Activated naive CD8-positive, alpha-beta T cell (primary cell): ENCODE results near the gene PRRC2B.
A peak's percentile ranks its signal among the peaks of the same experiment; 100 is the strongest.

ENCODE experiments used
- H3K27ac Mint-ChIP-seq: one replicate; pipeline ENCODE4 v1.8.0; 2021; ENCODE audit warnings: mixed read lengths
- H3K27me3 Mint-ChIP-seq: one replicate; pipeline ENCODE4 v1.8.0; 2021; ENCODE audit warnings: mixed read lengths
- H3K36me3 Mint-ChIP-seq: one replicate; pipeline ENCODE4 v1.8.0; 2021; ENCODE audit warnings: mixed read lengths
- H3K4me1 Mint-ChIP-seq: one replicate; pipeline ENCODE4 v1.8.0; 2021; ENCODE audit warnings: low read depth, mixed read lengths
- H3K4me3 Mint-ChIP-seq: one replicate; pipeline ENCODE4 v1.8.0; 2021; ENCODE audit warnings: mild to moderate bottlenecking, mixed read lengths
- H3K9me3 Mint-ChIP-seq: one replicate; pipeline ENCODE4 v1.8.0; 2021; ENCODE audit warnings: low read depth, mixed read lengths

Gene PRRC2B

DNA sequence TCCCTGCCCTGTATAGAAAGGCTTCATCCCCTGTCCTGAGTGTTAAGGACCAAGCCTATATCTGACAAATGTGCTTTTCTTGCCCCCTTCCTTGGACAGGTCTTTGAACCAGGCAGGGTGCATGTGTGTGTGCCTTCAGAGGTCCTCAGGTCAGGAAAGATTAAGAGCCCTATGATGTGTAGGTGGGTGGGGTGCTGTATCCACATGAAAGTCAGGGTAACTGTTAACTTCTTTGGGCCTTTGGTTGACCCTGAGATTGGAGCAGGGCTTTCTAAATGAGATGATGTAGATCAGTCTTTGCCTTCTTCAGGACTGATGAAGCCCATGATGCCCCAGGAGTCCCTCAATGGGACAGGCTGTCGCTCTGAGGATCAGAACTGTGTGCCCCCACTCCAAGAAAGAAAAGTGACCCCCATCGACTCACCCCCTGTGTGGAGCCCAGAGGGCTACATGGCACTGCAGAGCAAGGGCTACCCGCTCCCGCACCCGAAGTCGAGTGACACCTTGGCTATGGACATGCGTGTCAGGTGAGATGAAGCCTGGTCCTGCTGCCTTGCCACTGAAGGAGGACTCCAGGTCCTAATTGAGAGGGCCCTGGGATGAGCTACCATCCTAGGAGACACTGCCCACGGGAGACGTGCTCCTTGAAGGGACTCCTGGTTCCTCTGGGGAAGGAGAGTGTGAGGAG, 79.5 kb downstream of the PRRC2B start:
- Mint-ChIP-seq H3K4me1 (peaks cover 4% of the 10 kb centered on the region), H3K36me3 (peaks cover 12% of the 10 kb centered on the region)

DNA sequence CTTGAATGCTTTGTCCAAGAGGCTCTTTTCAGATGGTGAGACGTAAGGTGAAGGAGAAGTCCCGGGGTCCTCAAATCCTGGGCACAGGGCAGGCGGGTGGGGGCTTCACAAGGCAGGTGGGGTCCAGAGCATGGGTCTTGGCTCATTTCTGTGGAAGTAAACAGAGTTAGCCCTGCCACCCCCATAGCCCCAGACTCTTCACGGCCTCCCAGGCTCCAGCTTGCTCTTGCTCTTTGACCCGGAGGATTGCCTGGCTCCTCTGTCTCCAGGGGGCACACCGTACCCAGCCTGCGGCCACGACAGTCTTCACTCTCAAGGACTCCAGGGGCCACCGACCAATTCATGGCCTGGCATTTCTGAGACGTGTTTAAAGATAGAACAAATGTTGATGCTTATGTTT, 80.0 kb downstream of the PRRC2B start:
- Mint-ChIP-seq H3K4me3 (no peak overlapping the region), H3K4me1 (peaks cover 4% of the 10 kb centered on the region), H3K27ac (no peak overlapping the region), H3K36me3 (peaks cover 12% of the 10 kb centered on the region), H3K9me3 (no peaks in the 10 kb centered on the region), H3K27me3 (no peaks in the 10 kb centered on the region)

More for the DNA sequence above, 79.5 kb downstream of the PRRC2B start:
- no peak overlapping the region for H3K4me3 Mint-ChIP-seq
- no peaks in the 10 kb centered on the region for H3K9me3 Mint-ChIP-seq
- H3K27me3 Mint-ChIP-seq: no peaks in the 10 kb centered on the region
- peak overlapping the region; percentile 64 for H3K27ac Mint-ChIP-seq

GRCh38 chr9:131474711-131475110, 80.8 kb downstream of the PRRC2B start:
- Mint-ChIP-seq H3K4me1 (peaks cover 4% of the 10 kb centered on the region), H3K4me3 (no peak overlapping the region), H3K36me3 (peaks cover 12% of the 10 kb centered on the region), H3K27ac (peak overlapping the region; percentile 64), H3K9me3 (no peaks in the 10 kb centered on the region), H3K27me3 (no peaks in the 10 kb centered on the region)

GRCh38 chr9:131475111-131475955, 81.4 kb downstream of the PRRC2B start:
- H3K4me1 Mint-ChIP-seq: peaks cover 7% of the 10 kb centered on the region
- H3K36me3 Mint-ChIP-seq: peaks cover 8% of the 10 kb centered on the region
- no peak overlapping the region for H3K27ac Mint-ChIP-seq
- H3K4me3 Mint-ChIP-seq: no peak overlapping the region
- no peaks in the 10 kb centered on the region for H3K9me3 Mint-ChIP-seq
- H3K27me3 Mint-ChIP-seq: no peaks in the 10 kb centered on the region

- H3K4me3 Mint-ChIP-seq: no peak overlapping the region
- no peaks in the 10 kb centered on the region for H3K27me3 Mint-ChIP-seq
- no peak overlapping the region for H3K27ac Mint-ChIP-seq
- peaks cover 5% of the 10 kb centered on the region for H3K4me1 Mint-ChIP-seq
- no peaks in the 10 kb centered on the region for H3K9me3 Mint-ChIP-seq
- H3K36me3 Mint-ChIP-seq: peaks cover 4% of the 10 kb centered on the region
Measured at GRCh38 chr9:131475956-131476776, 82.3 kb downstream of the PRRC2B start.

DNA sequence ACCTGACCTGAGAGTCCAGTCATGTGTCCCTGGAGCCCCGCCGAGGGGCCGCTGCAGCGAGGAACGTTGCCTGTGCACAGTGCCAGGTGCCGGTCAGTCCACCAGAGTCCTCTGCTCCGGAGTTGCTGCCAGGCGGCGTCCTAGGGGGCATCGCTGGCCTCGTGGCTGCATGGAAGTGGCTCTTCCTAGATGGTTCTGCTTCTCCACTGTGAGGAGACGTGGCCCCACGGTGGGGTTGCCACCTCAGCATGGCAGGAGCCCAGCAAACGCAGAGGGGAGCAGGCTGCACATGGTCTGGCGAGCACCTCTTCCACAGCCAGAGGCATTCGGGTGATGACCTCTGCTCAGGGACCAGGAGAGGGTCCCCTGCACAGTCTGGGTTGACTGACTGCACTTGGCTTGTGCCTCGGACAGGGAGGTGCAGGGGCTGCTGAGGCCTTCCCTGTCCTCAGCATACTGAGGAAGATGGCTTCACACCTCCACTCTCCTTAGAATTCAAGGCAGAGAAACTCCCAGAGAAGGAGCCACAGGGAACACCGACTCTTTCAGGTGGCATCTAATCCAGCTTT, 83.0 kb downstream of the PRRC2B start:
- Mint-ChIP-seq H3K9me3 (no peaks in the 10 kb centered on the region), H3K36me3 (peaks cover 2% of the 10 kb centered on the region), H3K4me1 (peaks cover 5% of the 10 kb centered on the region), H3K27me3 (no peaks in the 10 kb centered on the region), H3K4me3 (no peak overlapping the region), H3K27ac (no peak overlapping the region)

GRCh38 chr9:131477367-131477766, 83.5 kb downstream of the PRRC2B start:
- Mint-ChIP-seq H3K4me3 (no peak overlapping the region), H3K27ac (peak overlapping the region; percentile 34), H3K4me1 (peaks cover 8% of the 10 kb centered on the region), H3K36me3 (peaks cover 4% of the 10 kb centered on the region), H3K27me3 (no peaks in the 10 kb centered on the region), H3K9me3 (no peaks in the 10 kb centered on the region)

GRCh38 chr9:131477816-131478419, 84.0 kb downstream of the PRRC2B start:
- no peaks in the 10 kb centered on the region for H3K27me3 Mint-ChIP-seq
- no peak overlapping the region for H3K4me3 Mint-ChIP-seq
- H3K9me3 Mint-ChIP-seq: no peaks in the 10 kb centered on the region
- peaks cover 8% of the 10 kb centered on the region for H3K4me1 Mint-ChIP-seq
- peaks cover 2% of the 10 kb centered on the region for H3K36me3 Mint-ChIP-seq
- peak overlapping the region; percentile 34 for H3K27ac Mint-ChIP-seq

GRCh38 chr9:131478421-131478868, 84.6 kb downstream of the PRRC2B start:
- Mint-ChIP-seq H3K4me3 (no peak overlapping the region), H3K9me3 (no peaks in the 10 kb centered on the region), H3K27me3 (no peaks in the 10 kb centered on the region), H3K27ac (peak overlapping the region; percentile 34), H3K36me3 (peaks cover 2% of the 10 kb centered on the region), H3K4me1 (peaks cover 8% of the 10 kb centered on the region)

GRCh38 chr9:131478911-131479310, 85.0 kb downstream of the PRRC2B start:
- Mint-ChIP-seq H3K27me3 (no peaks in the 10 kb centered on the region), H3K36me3 (peaks cover 2% of the 10 kb centered on the region), H3K4me3 (no peak overlapping the region), H3K9me3 (no peaks in the 10 kb centered on the region), H3K4me1 (peaks cover 8% of the 10 kb centered on the region), H3K27ac (peak overlapping the region; percentile 46)

GRCh38 chr9:131480258-131480657, 86.4 kb downstream of the PRRC2B start:
- Mint-ChIP-seq H3K27me3 (no peaks in the 10 kb centered on the region), H3K36me3 (peaks cover 2% of the 10 kb centered on the region), H3K4me3 (no peak overlapping the region), H3K27ac (peak overlapping the region; percentile 10), H3K4me1 (peaks cover 8% of the 10 kb centered on the region), H3K9me3 (no peaks in the 10 kb centered on the region)

DNA sequence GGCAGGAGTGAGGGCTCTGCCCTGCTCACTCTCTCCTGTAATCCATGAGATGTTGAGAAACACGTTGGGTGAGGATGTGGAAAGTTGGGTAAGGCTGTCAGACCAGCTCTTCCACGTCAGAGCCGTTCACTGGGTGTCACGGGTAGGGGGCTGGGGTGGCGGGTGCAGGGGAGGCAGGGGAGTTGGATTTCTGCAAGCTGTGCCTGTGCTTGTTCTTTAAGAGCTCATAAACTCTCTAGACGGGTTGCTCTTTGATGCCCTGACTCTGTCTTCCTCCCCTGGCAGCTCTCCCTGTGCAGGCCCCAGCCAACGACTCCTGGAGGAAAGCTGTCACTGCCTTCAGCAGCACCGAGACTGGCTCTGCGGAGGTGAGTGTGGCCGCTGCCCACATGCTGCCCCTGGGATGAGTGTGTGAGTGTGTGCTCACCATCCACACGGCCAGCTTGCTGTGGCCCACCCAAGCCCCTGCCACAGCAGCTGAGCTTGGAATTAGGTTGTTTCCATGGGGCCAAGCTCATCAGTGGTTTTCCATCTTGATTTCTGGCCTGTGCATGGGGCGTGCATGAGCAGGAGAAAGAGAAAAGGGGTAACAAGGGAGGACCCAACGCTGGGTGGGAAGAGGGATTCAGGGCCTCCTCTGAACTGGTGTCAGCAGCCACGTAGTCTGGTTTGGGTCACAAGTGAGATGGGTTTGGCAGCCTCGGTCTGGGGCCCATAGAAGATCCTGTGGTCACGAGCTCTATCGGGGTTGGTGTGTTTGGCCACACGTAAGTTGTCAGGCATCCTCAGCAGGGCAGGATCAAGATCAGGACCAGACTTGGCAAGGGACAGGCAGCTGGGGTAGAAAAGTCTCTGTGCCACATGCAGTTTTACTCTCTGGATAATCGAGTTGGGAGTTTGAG, 87.8 kb downstream of the PRRC2B start:
- peaks cover 8% of the 10 kb centered on the region for H3K4me1 Mint-ChIP-seq
- H3K27ac Mint-ChIP-seq: peak overlapping the region; percentile 85
- H3K9me3 Mint-ChIP-seq: no peaks in the 10 kb centered on the region
- no peak overlapping the region for H3K4me3 Mint-ChIP-seq
- H3K27me3 Mint-ChIP-seq: no peaks in the 10 kb centered on the region
- peaks cover 2% of the 10 kb centered on the region for H3K36me3 Mint-ChIP-seq

DNA sequence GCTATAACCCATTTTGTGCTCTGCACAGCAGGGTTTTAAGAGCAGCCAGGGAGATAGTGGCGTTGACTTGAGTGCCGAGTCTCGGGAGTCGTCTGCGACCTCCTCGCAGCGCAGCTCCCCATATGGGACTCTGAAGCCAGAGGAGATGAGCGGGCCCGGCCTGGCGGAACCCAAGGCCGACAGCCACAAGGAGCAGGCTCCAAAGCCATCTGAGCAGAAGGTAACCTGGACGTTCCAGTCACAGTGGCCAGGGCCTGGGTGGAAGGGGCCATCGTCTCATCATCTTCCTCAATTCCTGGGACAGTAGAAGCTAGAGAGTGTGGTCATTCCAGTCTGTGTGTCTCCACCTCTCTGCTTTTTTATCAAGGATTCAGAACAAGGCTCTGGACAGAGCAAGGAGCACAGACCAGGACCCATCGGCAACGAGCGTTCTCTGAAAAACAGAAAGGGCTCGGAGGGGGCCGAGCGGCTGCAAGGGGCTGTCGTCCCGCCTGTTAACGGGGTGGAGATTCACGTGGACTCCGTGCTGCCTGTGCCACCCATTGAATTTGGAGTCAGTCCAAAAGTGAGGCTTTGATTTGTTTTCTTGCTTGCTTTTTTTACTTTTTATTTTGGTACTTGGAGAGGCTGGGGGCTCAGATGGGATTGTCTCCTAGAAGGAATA, 88.6 kb downstream of the PRRC2B start:
- Mint-ChIP-seq H3K4me3 (no peak overlapping the region), H3K4me1 (peaks cover 8% of the 10 kb centered on the region), H3K9me3 (no peaks in the 10 kb centered on the region), H3K36me3 (peaks cover 2% of the 10 kb centered on the region), H3K27me3 (no peaks in the 10 kb centered on the region), H3K27ac (peak overlapping the region; percentile 85)
